Activated CD4-positive, CD25-positive, alpha-beta regulatory T cell treated with anti-CD3 and anti-CD28 coated beads, Interleukin-2, amount 50 U/mL, for 24 hours (primary cell): Measurements from ENCODE around the gene STPG2.
A peak's percentile ranks its signal among the peaks of the same experiment; 100 is the strongest.

Source experiments
- ATAC-seq, 2 donors: fragments of 150-1000 bp; cut with Tn5 transposase; one replicate each; pipeline ENCODE4 v1.10.0; 2021; ENCODE audit warnings: mild to moderate bottlenecking in 1 of 2, moderate library complexity in 1 of 2

The STPG2 gene

GRCh38 chr4:98143001-98143899 lies at the start of gene STPG2:
Gene STPG2 (minus strand): TSS chr4:98143476.
- ATAC-seq, result peak; percentile 98 to 99

DNA sequence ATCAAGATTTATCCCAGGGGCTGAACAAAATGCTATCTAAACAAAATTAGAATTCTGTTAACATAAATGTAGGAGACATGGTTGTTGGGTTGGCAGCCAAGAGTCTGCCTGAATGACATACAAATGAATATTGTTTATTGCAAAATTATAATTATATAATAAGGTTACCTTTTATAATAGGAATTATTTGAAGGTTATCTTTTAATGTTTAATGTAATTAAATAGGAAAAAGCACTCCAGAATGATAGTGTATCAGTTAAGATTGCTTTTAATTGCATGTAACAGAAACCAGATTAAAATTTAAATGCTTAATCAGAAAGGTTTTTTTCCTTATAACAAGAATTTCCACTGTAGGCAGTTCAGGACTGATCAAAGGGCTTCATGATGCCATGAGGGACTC lies 42.0 kb upstream of the STPG2 start:
- ATAC-seq, result no peak

DNA sequence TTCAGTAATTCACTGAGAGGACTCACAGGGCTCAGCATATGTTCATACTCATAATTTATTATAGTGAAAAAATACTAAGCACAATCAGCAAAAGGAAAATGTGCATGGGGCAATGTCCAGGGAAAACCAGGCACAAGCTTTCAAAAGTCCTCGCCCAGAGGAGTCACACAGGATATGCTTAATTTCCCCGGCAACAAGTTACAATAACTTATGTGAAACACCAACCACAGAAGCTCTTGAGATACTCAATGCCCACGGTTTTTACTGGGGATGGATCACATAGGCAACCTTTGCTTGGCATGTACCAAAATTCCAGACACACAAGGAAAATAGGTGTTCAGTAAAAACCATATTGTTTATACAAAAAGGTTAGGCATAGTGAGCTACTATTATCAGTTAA lies 38.5 kb upstream of the STPG2 start:
- ATAC-seq, result no peak

GRCh38 chr4:98179951-98180350 lies 36.7 kb upstream of the STPG2 start:
- ATAC-seq, result no peak

DNA sequence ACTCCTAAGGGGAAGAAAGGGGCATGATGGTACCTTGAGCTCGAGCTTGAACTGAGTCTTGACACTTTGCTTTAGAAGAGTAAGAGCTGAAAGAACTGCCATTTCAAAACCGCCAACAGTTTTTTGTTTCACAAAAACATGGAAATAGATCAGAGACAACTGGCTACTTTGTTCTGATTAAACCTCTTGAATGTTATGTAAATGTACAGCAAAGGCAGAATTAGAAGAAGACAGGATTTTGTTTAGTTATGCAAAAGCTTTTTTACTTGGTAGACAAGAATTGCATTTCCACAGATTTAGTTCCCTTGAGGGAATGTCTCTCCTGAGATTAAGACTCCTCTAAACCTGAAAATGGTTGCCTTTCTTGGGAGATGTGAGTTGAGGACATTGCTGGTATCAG lies 33.3 kb upstream of the STPG2 start:
- ATAC-seq, result no peak

DNA sequence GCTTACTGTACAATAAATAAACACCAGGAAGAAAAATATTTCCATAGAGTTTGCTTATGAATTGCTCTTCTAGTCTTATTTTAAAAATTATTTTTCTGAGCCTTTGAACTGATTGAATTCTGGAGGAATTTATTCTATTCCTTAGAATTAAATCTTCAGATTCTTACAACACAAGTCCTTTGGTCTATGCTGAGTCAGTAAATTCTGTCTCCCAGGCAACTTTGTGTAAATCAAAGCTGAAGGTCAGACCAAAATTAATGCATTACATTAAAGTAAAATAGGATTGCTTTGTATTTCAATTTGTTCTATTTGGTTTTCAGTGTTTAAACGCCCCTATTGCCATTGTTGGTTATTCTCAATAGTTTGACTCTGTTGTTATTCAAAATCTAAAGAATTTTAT lies 26.8 kb upstream of the STPG2 start:
- no peak for ATAC-seq

GRCh38 chr4:98166731-98167041 lies 23.4 kb upstream of the STPG2 start:
- ATAC-seq, result no peak

DNA sequence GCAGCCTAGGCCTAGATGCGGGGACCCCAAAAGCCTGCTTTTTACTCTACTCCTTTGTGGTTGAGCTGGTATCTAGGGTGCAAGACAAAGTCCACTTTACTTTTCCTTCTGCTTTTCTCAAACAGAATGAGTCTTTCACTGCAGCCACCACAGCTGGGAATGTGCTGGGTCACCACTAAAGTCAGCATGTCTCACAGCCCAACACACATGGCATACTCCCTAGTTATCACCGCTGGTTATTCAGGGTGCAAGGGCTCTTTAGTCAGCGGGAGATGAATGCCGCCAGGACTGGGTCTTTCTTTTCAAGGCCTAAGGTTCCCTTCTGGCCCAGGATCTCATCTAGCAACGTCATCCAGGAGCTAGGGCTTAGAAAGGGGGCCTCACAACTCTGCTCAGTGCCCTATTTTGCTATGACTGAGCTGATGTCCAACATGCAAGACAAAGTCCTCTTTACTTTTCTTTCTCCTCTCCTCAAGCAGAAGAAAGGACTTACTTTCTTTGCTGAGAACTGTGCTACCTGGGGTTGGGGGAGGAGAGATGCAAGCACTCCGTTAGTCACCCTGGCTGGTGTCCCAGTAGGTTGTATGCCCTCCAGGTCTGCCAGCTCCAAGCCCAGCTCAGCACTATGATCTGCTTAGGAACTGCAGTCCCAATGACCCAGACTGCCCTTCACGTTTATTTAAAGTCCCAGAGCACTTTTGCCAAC lies 22.9 kb upstream of the STPG2 start:
- ATAC-seq, result no peak

GRCh38 chr4:98162696-98163095 lies 19.4 kb upstream of the STPG2 start:
- ATAC-seq, result no peak

- ATAC-seq, result no peak
Measured at GRCh38 chr4:98151145-98151924, 8.1 kb upstream of the STPG2 start.

GRCh38 chr4:98150092-98150761 lies 7.0 kb upstream of the STPG2 start:
- no peak for ATAC-seq

- peak; percentile 49 to 63 for ATAC-seq
Measured at GRCh38 chr4:98148856-98149255, 5.6 kb upstream of the STPG2 start.

DNA sequence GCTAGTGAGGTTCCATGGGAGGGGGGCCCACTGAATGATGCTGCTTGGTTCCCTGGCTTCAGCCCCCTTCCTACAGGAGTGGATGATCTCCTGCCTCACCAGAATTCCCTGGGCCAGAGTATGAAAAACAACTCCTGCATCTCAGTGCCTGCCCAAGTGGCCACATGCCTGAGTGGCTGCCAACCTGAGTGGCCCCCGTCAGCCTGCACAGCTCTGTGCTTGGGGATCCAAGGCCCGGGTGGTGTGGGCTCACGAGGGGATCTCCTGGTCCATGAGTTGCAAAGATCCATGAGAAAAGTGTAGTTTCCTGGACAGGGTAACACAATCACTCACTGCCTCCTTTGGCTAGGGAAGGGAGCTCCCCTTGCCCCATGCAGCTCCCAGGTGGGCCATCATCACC lies 17.1 kb downstream of the STPG2 start:
- ATAC-seq, result no peak

DNA sequence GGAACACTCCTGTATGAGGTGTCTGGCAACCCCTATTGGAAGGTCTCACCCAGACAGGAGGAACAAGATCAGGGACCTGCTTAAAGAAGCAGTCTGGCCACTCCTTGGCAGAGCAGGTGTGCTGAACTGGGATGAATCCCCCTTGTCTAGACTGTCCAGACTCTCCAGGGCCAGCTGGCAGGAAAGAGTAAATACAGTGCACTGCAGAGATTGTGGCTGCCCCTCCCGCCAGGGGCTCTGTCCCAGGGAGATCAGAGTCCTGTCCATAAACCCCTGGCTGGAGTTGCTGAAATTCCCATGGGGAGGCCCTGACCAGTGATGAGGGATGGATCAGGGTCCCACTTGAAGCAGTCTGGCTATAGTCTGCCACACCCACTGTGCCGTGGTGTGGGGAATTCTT lies 17.7 kb downstream of the STPG2 start:
- ATAC-seq, result no peak

- ATAC-seq, result no peak
Measured at GRCh38 chr4:98117363-98117762, 25.9 kb downstream of the STPG2 start.

- no peak for ATAC-seq
Measured at GRCh38 chr4:98113012-98113411, 30.3 kb downstream of the STPG2 start.

- ATAC-seq, result no peak
Measured at GRCh38 chr4:98110929-98111328, 32.3 kb downstream of the STPG2 start.

GRCh38 chr4:98110214-98110613 lies 33.1 kb downstream of the STPG2 start:
- ATAC-seq, result no peak

- ATAC-seq, result no peak
Measured at GRCh38 chr4:98102660-98103059, 40.6 kb downstream of the STPG2 start.

- ATAC-seq, result no peak
Measured at GRCh38 chr4:98101988-98102387, 41.3 kb downstream of the STPG2 start.

DNA sequence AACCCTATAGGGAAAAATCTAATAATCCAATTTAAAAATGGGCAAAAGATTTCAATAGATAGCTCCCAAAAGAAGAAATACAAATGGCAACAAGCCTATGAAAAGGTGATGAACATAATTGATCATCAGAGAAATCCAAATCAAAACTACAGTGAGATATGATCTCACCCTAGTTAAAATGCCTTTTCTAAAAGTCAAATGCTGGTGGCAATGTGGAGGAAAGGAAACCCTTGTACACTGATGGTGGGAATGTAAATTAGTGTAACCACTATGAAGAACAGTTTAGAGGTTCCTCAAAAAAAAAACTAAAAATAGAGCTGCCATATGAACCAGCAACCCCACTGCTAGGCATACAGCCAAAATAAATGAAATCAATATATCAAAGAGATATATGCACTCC lies 44.5 kb downstream of the STPG2 start:
- no peak for ATAC-seq

- ATAC-seq, result no peak
Measured at GRCh38 chr4:98094118-98094517, 49.2 kb downstream of the STPG2 start.

- ATAC-seq, result no peak
Measured at GRCh38 chr4:98093662-98094061, 49.6 kb downstream of the STPG2 start.
